M059J (cell line): Measurements from ENCODE around the gene SLC25A3. TPM values are rescaled to one million over a fixed set of nuclear protein-coding genes. Genes with fewer than 3 reads are reported as not detected.

Source experiments
- total RNA-seq: library from RNA; depleted of rRNA; stranded (reverse); fragments of >200 nt; shearing (Covaris generic); gene quantifications from 2 replicates; pipeline ENCODE4 v1.2.3, GENCODE V29; 2014; rRNA removed

Gene SLC25A3
- total RNA-seq, 1 experiment from 2014 or later, result 563 TPM

Other genes with a start within 250 kb of the SLC25A3 start
- 133 and 194 TPM in 2 replicates for gene TMPO, start 78.1 kb upstream of the SLC25A3 start, total RNA-seq
- gene IKBIP, start 51.1 kb downstream of the SLC25A3 start, total RNA-seq, result 69.8 and 92.7 TPM in 2 replicates
- 19.5 and 19.7 TPM in 2 replicates for gene APAF1, start 51.6 kb downstream of the SLC25A3 start, total RNA-seq